GM23338 (cell line): Measurements from ENCODE around the gene OSBPL10. TPM values are rescaled to one million over a fixed set of nuclear protein-coding genes. Genes with fewer than 3 reads are reported as not detected.

Experiments
- ATAC-seq: fragments of 200-7000 bp; cut with Tn5 transposase; 3 replicates; pipeline ENCODE4 v1.9.1; 2020
- DNase-seq: peaks from one replicate; pipeline ENCODE4 v3.0.0-alpha.2; 2015; ENCODE audit warnings: low spot score
- H2AFZ ChIP-seq: fragments of 200-600 bp; sonication (generic); 2 replicates; pipeline ENCODE4 v1.8.0; 2016; ENCODE audit warnings: antibody characterized with exemption, mild to moderate bottlenecking, moderate library complexity
- H3F3A ChIP-seq: fragments of 200-600 bp; sonication (generic); replicated peaks from 2 replicates; pipeline ENCODE4 v1.8.0; 2017; ENCODE audit warnings: antibody characterized with exemption, mixed run types, low read depth
- H3K27ac ChIP-seq: fragments of 200-600 bp; sonication (generic); 2 replicates; pipeline ENCODE4 v1.6.1; 2016; ENCODE audit warnings: low read depth
- H3K27me3 ChIP-seq: fragments of 200-600 bp; sonication (generic); 2 replicates; pipeline ENCODE4 v1.8.0; 2016; ENCODE audit warnings: mild to moderate bottlenecking, mixed run types, moderate library complexity; ENCODE audit not compliant: insufficient read depth
- H3K36me3 ChIP-seq: fragments of 200-600 bp; sonication (generic); 2 replicates; pipeline ENCODE4 v1.8.0; 2016; ENCODE audit warnings: mild to moderate bottlenecking; ENCODE audit not compliant: insufficient read depth
- H3K4me1 ChIP-seq: fragments of 200-600 bp; sonication (generic); 2 replicates; pipeline ENCODE4 v1.8.0; 2016; ENCODE audit warnings: mild to moderate bottlenecking, moderate library complexity; ENCODE audit not compliant: insufficient read depth
- H3K4me2 ChIP-seq: fragments of 200-600 bp; sonication (generic); 2 replicates; pipeline ENCODE4 v1.7.1; 2017; ENCODE audit warnings: mixed run types
- H3K4me3 ChIP-seq: fragments of 200-600 bp; sonication (generic); 2 replicates; pipeline ENCODE4 v1.6.1; 2016; ENCODE audit warnings: mixed run types
- H3K79me2 ChIP-seq: fragments of 200-600 bp; sonication (generic); replicated peaks from 2 replicates; pipeline ENCODE4 v1.8.0; 2017; ENCODE audit warnings: mild to moderate bottlenecking; ENCODE audit not compliant: insufficient read depth
- H3K9me2 ChIP-seq: fragments of 200-600 bp; sonication (generic); 2 replicates; pipeline ENCODE4 v1.8.0; 2017; ENCODE audit not compliant: insufficient read depth
- H4K20me1 ChIP-seq: fragments of 200-600 bp; sonication (generic); replicated peaks from 2 replicates; pipeline ENCODE4 v1.8.0; 2017; ENCODE audit warnings: mild to moderate bottlenecking; ENCODE audit not compliant: insufficient read depth
- H3K27ac Mint-ChIP-seq: 2 replicates; pipeline ENCODE4 v1.8.0; 2020; ENCODE audit warnings: inconsistent platforms, mild to moderate bottlenecking, moderate library complexity, mixed read lengths
- H3K27me3 Mint-ChIP-seq: 3 replicates; pipeline ENCODE4 v1.8.0; 2022; ENCODE audit warnings: low read depth, mild to moderate bottlenecking, moderate library complexity, mixed read lengths, inconsistent platforms; ENCODE audit not compliant: insufficient read depth, poor library complexity
- H3K36me3 Mint-ChIP-seq: 3 replicates; pipeline ENCODE4 v1.8.0; 2021; ENCODE audit warnings: low read depth, mild to moderate bottlenecking, inconsistent platforms, moderate library complexity, mixed read lengths
- H3K4me1 Mint-ChIP-seq: 3 replicates; pipeline ENCODE4 v1.8.0; 2020; ENCODE audit warnings: mild to moderate bottlenecking, inconsistent platforms, mixed read lengths
- H3K4me3 Mint-ChIP-seq: 3 replicates; pipeline ENCODE4 v1.8.0; 2021; ENCODE audit warnings: moderate library complexity, mild to moderate bottlenecking, inconsistent platforms, mixed read lengths
- H3K9me3 Mint-ChIP-seq: 3 replicates; pipeline ENCODE4 v1.8.0; 2020; ENCODE audit warnings: moderate library complexity, mild to moderate bottlenecking, inconsistent platforms, mixed read lengths
- CREB1 ChIP-seq: fragments of 250-450 bp; sonication (Bioruptor Pico); IDR thresholded peaks from 2 replicates; pipeline ENCODE4 v1.5.0; 2020; ENCODE audit warnings: low read depth, mild to moderate bottlenecking, moderate library complexity
- EZH2 ChIP-seq: fragments of 200-600 bp; sonication (generic); IDR thresholded peaks from one replicate; pipeline ENCODE4 v1.8.0; 2017; ENCODE audit warnings: antibody characterized with exemption, mild to moderate bottlenecking, low read depth; ENCODE audit not compliant: unreplicated experiment
- EZH2phosphoT487 ChIP-seq: fragments of 200-600 bp; sonication (generic); IDR thresholded peaks from one replicate; pipeline ENCODE4 v1.8.1; 2018; ENCODE audit warnings: antibody characterized with exemption; ENCODE audit not compliant: unreplicated experiment
- JUNB ChIP-seq: IDR thresholded peaks from one replicate; pipeline ENCODE4 v1.6.1; 2016; ENCODE audit warnings: antibody characterized with exemption; ENCODE audit not compliant: unreplicated experiment
- NANOG ChIP-seq: IDR thresholded peaks from 2 replicates; pipeline ENCODE4 v1.6.1; 2016; ENCODE audit warnings: antibody characterized with exemption, borderline replicate concordance
- POLR2AphosphoS5 ChIP-seq: IDR thresholded peaks from 2 replicates; pipeline ENCODE4 v1.6.1; 2016; ENCODE audit warnings: antibody characterized with exemption, low read depth
- STAT1 ChIP-seq: IDR thresholded peaks from one replicate; pipeline ENCODE4 v1.6.1; 2016; ENCODE audit warnings: antibody characterized with exemption; ENCODE audit not compliant: unreplicated experiment
- ZNF114 ChIP-seq: fragments of 250-450 bp; sonication (Bioruptor Pico); IDR thresholded peaks from 2 replicates; pipeline ENCODE4 v1.5.0; 2020; ENCODE audit warnings: mild to moderate bottlenecking, moderate library complexity
- ZNF331 ChIP-seq: fragments of 250-450 bp; sonication (Bioruptor Pico); IDR thresholded peaks from 2 replicates; pipeline ENCODE4 v1.5.0; 2020; ENCODE audit warnings: low read depth, mild to moderate bottlenecking, moderate library complexity
- polyA plus RNA-seq: library from polyadenylated mRNA; unstranded; fragments of >200 nt; fragmentation: Nextera tagmentation; extraction: Ambion mirVana; gene quantifications from 2 replicates; pipeline ENCODE4 v1.2.1, GENCODE V29; 2016
- total RNA-seq: library from RNA; depleted of rRNA; stranded (reverse); fragments of >200 nt; shearing (Covaris generic); gene quantifications from 2 replicates; pipeline ENCODE4 v1.2.3, GENCODE V29; 2014
- TF ChIP-seq, protein P1 (sequence below): IDR thresholded peaks from one replicate; pipeline ENCODE4 v1.6.1; 2018; ENCODE audit warnings: antibody characterized with exemption; ENCODE audit not compliant: unreplicated experiment
- TF ChIP-seq, protein P2 (sequence below): fragments of 250-450 bp; sonication (Bioruptor Pico); IDR thresholded peaks from 2 replicates; pipeline ENCODE4 v1.5.0; 2020; ENCODE audit warnings: mild to moderate bottlenecking, moderate library complexity
- TF ChIP-seq, protein P3 (sequence below), 2 experiments: fragments of 200-600 bp in 1 of 2; sonication (generic) in 1 of 2; conservative IDR thresholded peaks; 2 replicates each; pipeline versions ENCODE4 v1.5.1 to v1.6.1; 2016 to 2017; ENCODE audit warnings: antibody characterized with exemption in 2 of 2, low read depth in 2 of 2, mild to moderate bottlenecking in 2 of 2, moderate library complexity in 1 of 2
- TF ChIP-seq, protein P4 (sequence below): IDR thresholded peaks from 2 replicates; pipeline ENCODE4 v1.6.1; 2016; ENCODE audit warnings: antibody characterized with exemption

The OSBPL10 gene
- total and polyA plus RNA-seq, 2 experiments from 2014 or later: 23.8 to 149 TPM

DNA sequence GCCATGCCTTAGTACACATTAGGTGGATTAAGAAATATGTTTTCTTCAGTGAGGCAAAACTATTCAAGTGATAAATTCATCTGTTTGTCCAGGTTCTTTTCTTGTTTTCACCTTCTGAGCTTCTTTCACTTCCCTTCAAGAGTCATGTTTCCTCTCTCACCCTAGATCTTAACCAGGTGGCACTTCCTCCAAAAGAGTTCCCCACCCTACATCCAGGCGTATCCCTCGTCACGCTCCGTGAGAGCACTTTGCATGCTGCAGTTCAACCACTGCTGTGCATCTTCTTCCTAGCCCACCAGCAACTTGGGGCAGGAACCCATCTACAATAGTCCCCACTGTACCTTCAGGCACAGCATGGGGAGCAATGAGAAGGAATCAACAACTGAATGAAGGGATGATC is 28.9 kb downstream of the OSBPL10 start:
- Histone ChIP-seq H3K4me1 (peaks cover 53% of the 10 kb centered on the region), H3K9me2 (no peaks in the 10 kb centered on the region; the same call in 1 of the 2 replicates), H3K36me3 (0 out of 2 replicates have a peak, but pooled peaks cover 7% of the 10 kb centered on the region), H3K27ac (no peak overlapping the region), H3F3A (no peaks in the 10 kb centered on the region), H3K79me2 (peaks cover 100% of the 10 kb centered on the region), H3K4me3 (no peak overlapping the region), H3K4me2 (0 out of 2 replicates have a peak overlapping the region, but pooled peaks have one; percentile 33), H3K27me3 (no peaks in the 10 kb centered on the region), H4K20me1 (peaks cover 26% of the 10 kb centered on the region), H2AFZ (no peak overlapping the region)
- peaks cover 47% of the 10 kb centered on the region for H3K4me1 Mint-ChIP-seq
- TF ChIP-seq JUNB (no peak), ZNF331 (CRISPR knock-in tag) (no peak), EZH2phosphoT487 (no peak), POLR2AphosphoS5 (no peak), EZH2 (no peak), ZNF114 (CRISPR knock-in tag) (no peak), NANOG (no peak), CREB1 (no peak), STAT1 (no peak)
- TF ChIP-seq, protein P1, sequence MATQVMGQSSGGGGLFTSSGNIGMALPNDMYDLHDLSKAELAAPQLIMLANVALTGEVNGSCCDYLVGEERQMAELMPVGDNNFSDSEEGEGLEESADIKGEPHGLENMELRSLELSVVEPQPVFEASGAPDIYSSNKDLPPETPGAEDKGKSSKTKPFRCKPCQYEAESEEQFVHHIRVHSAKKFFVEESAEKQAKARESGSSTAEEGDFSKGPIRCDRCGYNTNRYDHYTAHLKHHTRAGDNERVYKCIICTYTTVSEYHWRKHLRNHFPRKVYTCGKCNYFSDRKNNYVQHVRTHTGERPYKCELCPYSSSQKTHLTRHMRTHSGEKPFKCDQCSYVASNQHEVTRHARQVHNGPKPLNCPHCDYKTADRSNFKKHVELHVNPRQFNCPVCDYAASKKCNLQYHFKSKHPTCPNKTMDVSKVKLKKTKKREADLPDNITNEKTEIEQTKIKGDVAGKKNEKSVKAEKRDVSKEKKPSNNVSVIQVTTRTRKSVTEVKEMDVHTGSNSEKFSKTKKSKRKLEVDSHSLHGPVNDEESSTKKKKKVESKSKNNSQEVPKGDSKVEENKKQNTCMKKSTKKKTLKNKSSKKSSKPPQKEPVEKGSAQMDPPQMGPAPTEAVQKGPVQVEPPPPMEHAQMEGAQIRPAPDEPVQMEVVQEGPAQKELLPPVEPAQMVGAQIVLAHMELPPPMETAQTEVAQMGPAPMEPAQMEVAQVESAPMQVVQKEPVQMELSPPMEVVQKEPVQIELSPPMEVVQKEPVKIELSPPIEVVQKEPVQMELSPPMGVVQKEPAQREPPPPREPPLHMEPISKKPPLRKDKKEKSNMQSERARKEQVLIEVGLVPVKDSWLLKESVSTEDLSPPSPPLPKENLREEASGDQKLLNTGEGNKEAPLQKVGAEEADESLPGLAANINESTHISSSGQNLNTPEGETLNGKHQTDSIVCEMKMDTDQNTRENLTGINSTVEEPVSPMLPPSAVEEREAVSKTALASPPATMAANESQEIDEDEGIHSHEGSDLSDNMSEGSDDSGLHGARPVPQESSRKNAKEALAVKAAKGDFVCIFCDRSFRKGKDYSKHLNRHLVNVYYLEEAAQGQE: no peak
- TF ChIP-seq, protein P2, sequence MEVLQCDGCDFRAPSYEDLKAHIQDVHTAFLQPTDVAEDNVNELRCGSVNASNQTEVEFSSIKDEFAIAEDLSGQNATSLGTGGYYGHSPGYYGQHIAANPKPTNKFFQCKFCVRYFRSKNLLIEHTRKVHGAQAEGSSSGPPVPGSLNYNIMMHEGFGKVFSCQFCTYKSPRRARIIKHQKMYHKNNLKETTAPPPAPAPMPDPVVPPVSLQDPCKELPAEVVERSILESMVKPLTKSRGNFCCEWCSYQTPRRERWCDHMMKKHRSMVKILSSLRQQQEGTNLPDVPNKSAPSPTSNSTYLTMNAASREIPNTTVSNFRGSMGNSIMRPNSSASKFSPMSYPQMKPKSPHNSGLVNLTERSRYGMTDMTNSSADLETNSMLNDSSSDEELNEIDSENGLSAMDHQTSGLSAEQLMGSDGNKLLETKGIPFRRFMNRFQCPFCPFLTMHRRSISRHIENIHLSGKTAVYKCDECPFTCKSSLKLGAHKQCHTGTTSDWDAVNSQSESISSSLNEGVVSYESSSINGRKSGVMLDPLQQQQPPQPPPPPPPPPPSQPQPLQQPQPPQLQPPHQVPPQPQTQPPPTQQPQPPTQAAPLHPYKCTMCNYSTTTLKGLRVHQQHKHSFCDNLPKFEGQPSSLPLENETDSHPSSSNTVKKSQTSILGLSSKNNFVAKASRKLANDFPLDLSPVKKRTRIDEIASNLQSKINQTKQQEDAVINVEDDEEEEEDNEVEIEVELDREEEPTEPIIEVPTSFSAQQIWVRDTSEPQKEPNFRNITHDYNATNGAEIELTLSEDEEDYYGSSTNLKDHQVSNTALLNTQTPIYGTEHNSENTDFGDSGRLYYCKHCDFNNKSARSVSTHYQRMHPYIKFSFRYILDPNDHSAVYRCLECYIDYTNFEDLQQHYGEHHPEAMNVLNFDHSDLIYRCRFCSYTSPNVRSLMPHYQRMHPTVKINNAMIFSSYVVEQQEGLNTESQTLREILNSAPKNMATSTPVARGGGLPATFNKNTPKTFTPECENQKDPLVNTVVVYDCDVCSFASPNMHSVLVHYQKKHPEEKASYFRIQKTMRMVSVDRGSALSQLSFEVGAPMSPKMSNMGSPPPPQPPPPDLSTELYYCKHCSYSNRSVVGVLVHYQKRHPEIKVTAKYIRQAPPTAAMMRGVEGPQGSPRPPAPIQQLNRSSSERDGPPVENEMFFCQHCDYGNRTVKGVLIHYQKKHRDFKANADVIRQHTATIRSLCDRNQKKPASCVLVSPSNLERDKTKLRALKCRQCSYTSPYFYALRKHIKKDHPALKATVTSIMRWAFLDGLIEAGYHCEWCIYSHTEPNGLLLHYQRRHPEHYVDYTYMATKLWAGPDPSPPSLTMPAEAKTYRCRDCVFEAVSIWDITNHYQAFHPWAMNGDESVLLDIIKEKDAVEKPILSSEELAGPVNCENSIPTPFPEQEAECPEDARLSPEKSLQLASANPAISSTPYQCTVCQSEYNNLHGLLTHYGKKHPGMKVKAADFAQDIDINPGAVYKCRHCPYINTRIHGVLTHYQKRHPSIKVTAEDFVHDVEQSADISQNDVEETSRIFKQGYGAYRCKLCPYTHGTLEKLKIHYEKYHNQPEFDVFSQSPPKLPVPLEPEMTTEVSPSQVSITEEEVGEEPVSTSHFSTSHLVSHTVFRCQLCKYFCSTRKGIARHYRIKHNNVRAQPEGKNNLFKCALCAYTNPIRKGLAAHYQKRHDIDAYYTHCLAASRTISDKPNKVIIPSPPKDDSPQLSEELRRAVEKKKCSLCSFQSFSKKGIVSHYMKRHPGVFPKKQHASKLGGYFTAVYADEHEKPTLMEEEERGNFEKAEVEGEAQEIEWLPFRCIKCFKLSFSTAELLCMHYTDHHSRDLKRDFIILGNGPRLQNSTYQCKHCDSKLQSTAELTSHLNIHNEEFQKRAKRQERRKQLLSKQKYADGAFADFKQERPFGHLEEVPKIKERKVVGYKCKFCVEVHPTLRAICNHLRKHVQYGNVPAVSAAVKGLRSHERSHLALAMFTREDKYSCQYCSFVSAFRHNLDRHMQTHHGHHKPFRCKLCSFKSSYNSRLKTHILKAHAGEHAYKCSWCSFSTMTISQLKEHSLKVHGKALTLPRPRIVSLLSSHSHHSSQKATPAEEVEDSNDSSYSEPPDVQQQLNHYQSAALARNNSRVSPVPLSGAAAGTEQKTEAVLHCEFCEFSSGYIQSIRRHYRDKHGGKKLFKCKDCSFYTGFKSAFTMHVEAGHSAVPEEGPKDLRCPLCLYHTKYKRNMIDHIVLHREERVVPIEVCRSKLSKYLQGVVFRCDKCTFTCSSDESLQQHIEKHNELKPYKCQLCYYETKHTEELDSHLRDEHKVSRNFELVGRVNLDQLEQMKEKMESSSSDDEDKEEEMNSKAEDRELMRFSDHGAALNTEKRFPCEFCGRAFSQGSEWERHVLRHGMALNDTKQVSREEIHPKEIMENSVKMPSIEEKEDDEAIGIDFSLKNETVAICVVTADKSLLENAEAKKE (CRISPR knock-in tag): no peak
- TF ChIP-seq, protein P3, sequence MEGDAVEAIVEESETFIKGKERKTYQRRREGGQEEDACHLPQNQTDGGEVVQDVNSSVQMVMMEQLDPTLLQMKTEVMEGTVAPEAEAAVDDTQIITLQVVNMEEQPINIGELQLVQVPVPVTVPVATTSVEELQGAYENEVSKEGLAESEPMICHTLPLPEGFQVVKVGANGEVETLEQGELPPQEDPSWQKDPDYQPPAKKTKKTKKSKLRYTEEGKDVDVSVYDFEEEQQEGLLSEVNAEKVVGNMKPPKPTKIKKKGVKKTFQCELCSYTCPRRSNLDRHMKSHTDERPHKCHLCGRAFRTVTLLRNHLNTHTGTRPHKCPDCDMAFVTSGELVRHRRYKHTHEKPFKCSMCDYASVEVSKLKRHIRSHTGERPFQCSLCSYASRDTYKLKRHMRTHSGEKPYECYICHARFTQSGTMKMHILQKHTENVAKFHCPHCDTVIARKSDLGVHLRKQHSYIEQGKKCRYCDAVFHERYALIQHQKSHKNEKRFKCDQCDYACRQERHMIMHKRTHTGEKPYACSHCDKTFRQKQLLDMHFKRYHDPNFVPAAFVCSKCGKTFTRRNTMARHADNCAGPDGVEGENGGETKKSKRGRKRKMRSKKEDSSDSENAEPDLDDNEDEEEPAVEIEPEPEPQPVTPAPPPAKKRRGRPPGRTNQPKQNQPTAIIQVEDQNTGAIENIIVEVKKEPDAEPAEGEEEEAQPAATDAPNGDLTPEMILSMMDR (conservative IDR thresholded peaks at IDR 0.05; ENCODE audit: low read depth in 2 of 2): no peak
- TF ChIP-seq, protein P4, sequence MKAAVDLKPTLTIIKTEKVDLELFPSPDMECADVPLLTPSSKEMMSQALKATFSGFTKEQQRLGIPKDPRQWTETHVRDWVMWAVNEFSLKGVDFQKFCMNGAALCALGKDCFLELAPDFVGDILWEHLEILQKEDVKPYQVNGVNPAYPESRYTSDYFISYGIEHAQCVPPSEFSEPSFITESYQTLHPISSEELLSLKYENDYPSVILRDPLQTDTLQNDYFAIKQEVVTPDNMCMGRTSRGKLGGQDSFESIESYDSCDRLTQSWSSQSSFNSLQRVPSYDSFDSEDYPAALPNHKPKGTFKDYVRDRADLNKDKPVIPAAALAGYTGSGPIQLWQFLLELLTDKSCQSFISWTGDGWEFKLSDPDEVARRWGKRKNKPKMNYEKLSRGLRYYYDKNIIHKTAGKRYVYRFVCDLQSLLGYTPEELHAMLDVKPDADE: no peak
- ATAC-seq (no peak), DNase-seq (no peak)
- peaks cover 36% of the 10 kb centered on the region for H3K9me3 Mint-ChIP-seq
- no peak overlapping the region for H3K4me3 Mint-ChIP-seq
- H3K27ac Mint-ChIP-seq: peak overlapping the region; percentile 26; the same call in 1 of the 2 replicates
- H3K36me3 Mint-ChIP-seq: peaks cover 66% of the 10 kb centered on the region
- H3K27me3 Mint-ChIP-seq: peaks cover 12% of the 10 kb centered on the region
